ENCODE data around the gene TRIM66. TPM values are rescaled to one million over a fixed set of nuclear protein-coding genes. Genes with fewer than 3 reads are reported as not detected.

The TRIM66 gene
- total and polyA plus RNA-seq, 10 of the 15 experiments (the other 5 are each of a cell fraction or from before 2014, with no cell fraction given): 1.7 to 14.5 (median 7.4) TPM

DNA sequence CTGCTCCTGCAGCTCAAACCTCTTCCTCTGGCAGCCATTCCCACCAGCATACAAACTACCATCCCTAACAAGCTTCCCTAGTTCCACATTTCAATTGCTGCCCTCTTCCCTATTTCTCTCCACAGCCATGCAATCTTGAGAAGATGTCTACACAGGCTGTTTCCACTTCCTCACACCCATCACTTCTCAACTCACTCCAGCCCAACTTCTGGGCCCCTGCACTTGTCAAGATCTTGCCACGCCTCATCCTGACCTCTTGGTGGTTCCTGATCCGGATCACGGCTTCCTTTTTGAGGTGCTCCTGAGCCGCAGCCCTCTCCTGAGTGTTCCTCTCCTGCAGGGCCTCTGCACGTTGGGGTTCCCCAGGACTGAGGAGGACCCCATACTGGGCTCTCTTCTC is 22.7 kb upstream of the TRIM66 start (continued):
- no peak for TF ChIP-seq TCF12 (IDR thresholded peaks at IDR 0.05; ENCODE audit: low read depth, low read length)
- no peak for TF ChIP-seq MYC (IDR thresholded peaks at IDR 0.05; ENCODE audit: insufficient read depth, insufficient read length, insufficient replicate concordance, low read length, severe bottlenecking)

DNA sequence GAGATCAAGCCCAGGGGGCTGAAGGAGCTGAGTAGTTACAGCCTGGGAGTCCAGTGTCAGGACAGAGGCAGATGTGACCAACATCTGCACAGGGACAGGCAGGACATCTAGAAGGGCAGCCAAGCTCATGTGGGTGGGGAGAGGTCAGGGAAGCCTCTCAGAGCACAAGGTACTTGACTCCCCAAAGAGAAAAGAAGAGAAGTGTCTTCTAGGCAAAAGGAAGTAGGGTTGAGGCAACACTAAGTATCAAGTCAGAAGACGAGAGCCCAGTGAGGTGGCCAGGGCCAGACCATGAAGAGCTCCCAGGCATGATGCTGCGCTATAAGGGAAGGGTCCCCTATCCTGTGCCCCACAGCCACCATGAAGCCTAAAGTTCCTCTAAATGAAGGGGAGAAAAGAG is 21.7 kb upstream of the TRIM66 start:
- no peaks in the 10 kb centered on the region for H4K20me1 ChIP-seq (ENCODE audit: control insufficient read depth, insufficient read depth)
- DNase-seq (ENCODE audit: low read depth, low spot score): no peak
- in situ Hi-C loops (cut with MboI): no loop called here
- no peak overlapping the region for H2AFZ ChIP-seq (ENCODE audit: control insufficient read depth, low read depth, low read length)
- no peaks in the 10 kb centered on the region for H3K4me1 ChIP-seq (ENCODE audit: control insufficient read depth, insufficient read depth, low read length)
- H3K4me3 ChIP-seq: no peak overlapping the region
- no TSS peak for BruUV-seq (replicated peaks)
- H3K9ac ChIP-seq (ENCODE audit: control insufficient read depth, insufficient read depth, low read length): no peak overlapping the region
- H3K36me3 ChIP-seq (ENCODE audit: control insufficient read depth in 2 of 2, insufficient read depth in 2 of 2, low read length in 1 of 2): no peaks in the 10 kb centered on the region
- CTCF ChIA-PET: no interaction called here
- H3K27me3 ChIP-seq (replicated peaks in 1 of 2; ENCODE audit: control insufficient read depth in 2 of 2, insufficient read depth in 2 of 2, low read length in 1 of 2): no peaks in the 10 kb centered on the region
- no peak overlapping the region for H3K4me2 ChIP-seq (ENCODE audit: control insufficient read depth, insufficient read depth)
- intact Hi-C loops (cut with micrococcal nuclease; ENCODE audit: unreplicated experiment): no loop called here
- ATAC-seq: no peak
- H3K27ac ChIP-seq (ENCODE audit: control insufficient read depth, insufficient read depth): no peak overlapping the region
- POLR2A ChIA-PET: no interaction called here
- no peak for FAIRE-seq
- H3K9me3 ChIP-seq (replicated peaks; ENCODE audit: control insufficient read depth, insufficient read depth, low read length): no peaks in the 10 kb centered on the region
- RAD21 ChIA-PET (ENCODE audit: unreplicated experiment): no interaction called here
- no peaks in the 10 kb centered on the region for H3K79me2 ChIP-seq (ENCODE audit: control insufficient read depth, insufficient read depth, low read length)
- TF ChIP-seq, protein P1, sequence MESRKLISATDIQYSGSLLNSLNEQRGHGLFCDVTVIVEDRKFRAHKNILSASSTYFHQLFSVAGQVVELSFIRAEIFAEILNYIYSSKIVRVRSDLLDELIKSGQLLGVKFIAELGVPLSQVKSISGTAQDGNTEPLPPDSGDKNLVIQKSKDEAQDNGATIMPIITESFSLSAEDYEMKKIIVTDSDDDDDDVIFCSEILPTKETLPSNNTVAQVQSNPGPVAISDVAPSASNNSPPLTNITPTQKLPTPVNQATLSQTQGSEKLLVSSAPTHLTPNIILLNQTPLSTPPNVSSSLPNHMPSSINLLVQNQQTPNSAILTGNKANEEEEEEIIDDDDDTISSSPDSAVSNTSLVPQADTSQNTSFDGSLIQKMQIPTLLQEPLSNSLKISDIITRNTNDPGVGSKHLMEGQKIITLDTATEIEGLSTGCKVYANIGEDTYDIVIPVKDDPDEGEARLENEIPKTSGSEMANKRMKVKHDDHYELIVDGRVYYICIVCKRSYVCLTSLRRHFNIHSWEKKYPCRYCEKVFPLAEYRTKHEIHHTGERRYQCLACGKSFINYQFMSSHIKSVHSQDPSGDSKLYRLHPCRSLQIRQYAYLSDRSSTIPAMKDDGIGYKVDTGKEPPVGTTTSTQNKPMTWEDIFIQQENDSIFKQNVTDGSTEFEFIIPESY (IDR thresholded peaks at IDR 0.05): no peak
- no peak for TF ChIP-seq RAD21 (IDR thresholded peaks at IDR 0.05; ENCODE audit: insufficient read depth, low read depth, low read length)
- TF ChIP-seq BCL11A (IDR thresholded peaks at IDR 0.05; ENCODE audit: low read depth, low read length): no peak
- TF ChIP-seq ASH2L (IDR thresholded peaks at IDR 0.05; ENCODE audit: borderline replicate concordance, low read depth): no peak
- TF ChIP-seq MEF2B (IDR thresholded peaks at IDR 0.05; ENCODE audit: partially characterized antibody, poor library complexity, severe bottlenecking): no peak
- TF ChIP-seq IRF3 (IDR thresholded peaks at IDR 0.05): no peak
- no peak for TF ChIP-seq HDGF (IDR thresholded peaks at IDR 0.05)
- no peak for TF ChIP-seq TCF7 (IDR thresholded peaks at IDR 0.05; ENCODE audit: borderline replicate concordance)
- TF ChIP-seq BACH1 (IDR thresholded peaks at IDR 0.05; ENCODE audit: borderline replicate concordance): no peak
- TF ChIP-seq RELA (IDR thresholded peaks at IDR 0.05; ENCODE audit: borderline replicate concordance, partially characterized antibody): no peak
- TF ChIP-seq FOXK2 (IDR thresholded peaks at IDR 0.05): no peak
- no peak for TF ChIP-seq NRF1 (conservative IDR thresholded peaks at IDR 0.05; ENCODE audit: low read depth, low read length)
- WGBS (ENCODE audit: insufficient coverage, insufficient replicate concordance, low lambda C conversion rate, missing lambda C conversion rate): 61% methylated on average over 2 of the region's 2 CpGs
- SMC1A ChIA-PET (ENCODE audit: uncharacterized antibody, unreplicated experiment): no interaction called here

Data from GM12878 (cell line).